C4-2B (cell line): ENCODE results near the gene PTPRJ.

Experiments
- H3K27ac ChIP-seq: fragments of 450-650 bp; 2 replicates; pipeline ENCODE4 v1.5.1; 2017
- CTCF ChIP-seq: fragments of 450-650 bp; conservative IDR thresholded peaks from 2 replicates; pipeline ENCODE4 v1.5.1; 2017; ENCODE audit warnings: mild to moderate bottlenecking
- ZFX ChIP-seq: fragments of 450-650 bp; IDR thresholded peaks from 2 replicates; pipeline ENCODE4 v1.6.1; 2017

The PTPRJ gene

DNA sequence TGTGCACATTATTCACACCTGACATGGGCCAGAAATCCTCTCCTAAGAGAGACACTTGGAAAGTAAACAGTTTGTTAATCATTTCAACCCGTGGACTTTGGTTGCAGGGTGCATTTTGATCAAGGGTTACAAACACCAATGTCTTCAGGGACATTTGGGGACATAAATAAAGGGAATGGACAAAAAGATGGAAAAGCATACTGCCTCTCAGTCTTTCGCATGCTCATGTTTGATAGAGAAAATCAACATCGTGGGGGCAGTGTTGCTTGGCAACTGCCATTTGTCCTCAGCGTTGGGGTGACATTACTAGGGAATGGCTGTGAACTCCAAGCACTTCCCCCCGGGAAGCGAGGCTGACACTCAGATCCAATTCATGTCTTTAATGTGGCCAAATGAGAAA, 121.6 kb downstream of the PTPRJ start:
- H3K27ac ChIP-seq: no peak overlapping the region
- TF ChIP-seq ZFX: no peak
- TF ChIP-seq CTCF: no peak

DNA sequence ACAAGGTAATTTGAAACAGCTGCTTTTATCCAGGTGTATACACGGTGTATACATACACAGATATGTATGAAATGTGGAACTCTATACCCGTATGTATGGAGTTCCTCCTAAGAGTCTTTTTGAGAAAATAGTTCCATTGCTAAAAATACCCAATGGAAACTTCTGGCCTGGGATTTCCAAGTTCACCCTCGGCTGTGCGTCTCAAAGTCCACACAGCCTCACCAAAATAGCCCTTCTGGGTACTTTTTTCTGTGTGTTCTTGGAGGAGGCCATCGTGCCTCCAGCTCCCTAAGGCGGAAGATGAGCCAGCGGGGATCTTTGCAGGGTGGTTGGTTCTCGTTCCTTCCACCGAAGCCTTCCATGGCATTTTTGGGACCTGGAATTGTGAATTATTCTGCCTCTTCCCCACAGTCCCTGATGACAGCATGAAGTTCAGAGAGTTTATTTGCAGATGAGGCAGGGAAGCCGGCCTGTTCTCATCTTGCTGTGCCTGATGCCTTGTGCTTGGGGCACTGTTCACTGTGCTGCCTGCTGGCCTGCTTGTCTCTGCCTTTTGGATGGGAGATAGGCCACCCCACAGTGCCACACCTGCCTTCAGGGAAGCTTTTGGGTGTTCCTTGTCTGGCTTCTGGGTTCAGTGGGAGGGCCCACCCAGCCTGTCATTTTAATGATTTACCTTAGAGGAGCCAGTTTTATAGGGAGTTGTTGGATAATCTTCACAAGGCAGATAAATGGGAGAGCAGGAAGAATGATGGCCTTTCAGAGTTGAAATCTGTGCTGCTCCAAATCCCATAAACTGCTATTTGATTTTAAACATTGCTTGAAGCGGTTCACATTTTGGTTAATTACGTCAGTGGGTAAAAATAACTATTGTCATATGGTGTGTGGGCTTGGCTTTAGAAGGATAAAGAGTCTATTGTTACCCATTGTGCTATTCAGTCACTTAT, 123.5 kb downstream of the PTPRJ start:
- H3K27ac ChIP-seq: no peak overlapping the region
- no peak for TF ChIP-seq CTCF
- TF ChIP-seq ZFX: no peak

DNA sequence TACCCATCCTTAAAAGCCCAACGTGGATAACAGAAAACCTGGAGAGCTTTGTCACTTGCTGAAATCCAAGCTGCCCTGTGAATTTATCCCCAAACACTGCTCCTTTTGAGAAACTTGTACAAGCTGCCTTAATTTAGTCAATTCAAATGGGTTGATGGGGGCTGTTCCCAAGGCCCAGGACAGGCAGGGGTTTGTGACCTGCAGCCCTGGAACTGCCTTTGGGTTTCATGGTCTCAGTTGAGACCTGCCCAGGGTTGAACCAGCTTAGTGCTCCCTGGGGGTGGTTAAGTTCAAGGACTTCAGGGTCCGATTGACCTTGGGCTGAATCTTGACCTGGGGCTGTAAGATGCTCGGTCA, 124.2 kb downstream of the PTPRJ start:
- TF ChIP-seq CTCF (no peak), ZFX (no peak)
- H3K27ac ChIP-seq: no peak overlapping the region

DNA sequence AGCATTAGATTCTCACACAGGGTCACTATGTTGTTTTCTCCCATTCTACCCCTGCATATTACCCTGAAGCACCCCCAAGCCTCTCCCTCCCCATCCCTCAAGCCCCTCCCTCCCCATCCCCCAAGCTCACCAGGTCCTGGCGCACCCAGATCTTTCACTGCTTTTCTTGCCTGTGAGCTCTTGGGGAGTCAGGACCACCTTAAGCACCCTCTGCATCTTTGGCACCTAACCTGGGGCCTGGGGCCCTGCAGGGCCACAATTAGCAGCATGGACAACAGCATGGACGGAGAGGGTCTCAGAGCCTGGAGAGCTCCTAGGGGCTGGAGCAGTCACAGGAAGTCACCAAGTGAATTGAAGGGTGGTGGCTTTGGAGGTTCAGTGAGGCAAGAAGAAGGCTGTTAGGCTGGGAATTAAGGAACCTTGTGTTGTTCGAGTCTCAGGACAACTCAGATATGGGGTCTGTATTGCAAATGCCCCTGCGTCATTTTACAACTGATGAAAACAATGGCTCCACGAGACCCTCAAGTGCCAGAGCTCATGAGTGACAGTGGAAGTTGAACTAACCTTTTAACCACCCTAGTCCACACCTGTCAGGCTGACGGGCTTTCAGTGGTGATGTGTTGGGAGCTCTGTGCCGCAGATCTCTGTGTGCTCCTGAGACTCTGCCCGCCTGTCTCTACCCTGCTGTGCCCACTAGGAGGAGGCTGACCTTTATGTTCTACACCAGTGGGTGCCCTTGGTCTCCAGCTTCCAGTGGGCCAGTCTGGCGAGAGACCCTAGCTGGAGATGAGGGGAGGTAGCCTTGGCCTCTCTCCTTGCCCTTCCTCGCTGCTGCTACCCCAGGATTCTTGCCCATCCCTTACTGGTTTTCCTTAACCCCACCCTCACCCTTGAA, 125.0 kb downstream of the PTPRJ start:
- TF ChIP-seq CTCF (no peak), ZFX (no peak)
- no peak overlapping the region for H3K27ac ChIP-seq

GRCh38 chr11:48106166-48106565, 125.8 kb downstream of the PTPRJ start:
- no peak overlapping the region for H3K27ac ChIP-seq
- TF ChIP-seq ZFX (no peak), CTCF (no peak)

- no peak for TF ChIP-seq CTCF
- no peak for TF ChIP-seq ZFX
- H3K27ac ChIP-seq: no peak overlapping the region
Observed at GRCh38 chr11:48107188-48107704, 126.9 kb downstream of the PTPRJ start.
